Measurements from ENCODE around the gene TNFRSF19. TPM values are rescaled to one million over a fixed set of nuclear protein-coding genes. Genes with fewer than 3 reads are reported as not detected.

TNFRSF19 gene
- total and polyA plus RNA-seq, 4 donors = 0.27 to 2.8 (median 0.91) TPM

GRCh38 chr13:23711355-23711754 is 141.1 kb downstream of the TNFRSF19 start (continued):
- TF ChIP-seq EGR1 (IDR thresholded peaks at IDR 0.05; ENCODE audit: low read depth in 2 of 2) (no peak), ATF3 (IDR thresholded peaks at IDR 0.05) (no peak), NR2F2 (IDR thresholded peaks at IDR 0.05) (no peak), CTCF (IDR thresholded peaks at IDR 0.05; ENCODE audit: low read depth, low read length, missing input control) (no peak), FOXA2 (IDR thresholded peaks at IDR 0.05) (no peak)

DNA sequence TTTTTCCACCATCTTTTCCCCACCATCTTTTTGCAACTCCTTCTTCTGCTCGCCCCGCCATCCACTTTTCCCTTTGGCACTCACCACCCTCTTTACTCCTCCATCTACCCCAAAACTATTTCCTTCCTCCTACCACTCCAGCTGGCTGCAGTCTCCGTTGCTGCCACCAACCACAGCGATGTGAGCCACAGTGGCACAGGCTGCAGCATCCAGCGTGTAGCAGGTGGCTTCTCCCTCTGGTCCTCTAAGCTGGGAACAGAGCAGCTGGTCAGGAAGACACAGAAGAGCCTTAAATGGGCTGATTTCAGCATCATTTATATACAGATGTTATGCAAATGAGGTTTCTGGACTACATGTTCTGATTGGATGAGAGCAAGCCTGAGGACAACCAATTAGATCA is 144.5 kb downstream of the TNFRSF19 start:
- Histone ChIP-seq H3K9ac (ENCODE audit: low read depth in 1 of 2, low read length in 2 of 2) (no peak overlapping the region), H3K4me1 (ENCODE audit: control insufficient read depth in 4 of 4, insufficient read depth in 4 of 4, low read length in 3 of 4) (no peaks in the 10 kb centered on the region), H3K36me3 (ENCODE audit: control insufficient read depth in 4 of 4, insufficient read depth in 3 of 4, low read depth in 1 of 4, low read length in 3 of 4) (no peaks in the 10 kb centered on the region), H3K27ac (ENCODE audit: low read depth in 1 of 2, low read length in 2 of 2) (no peak overlapping the region), H3K4me3 (ENCODE audit: low read depth in 1 of 3, low read length in 3 of 3) (no peak overlapping the region), H3K27me3 (ENCODE audit: control insufficient read depth in 4 of 4, insufficient read depth in 4 of 4, low read length in 3 of 4) (no peaks in the 10 kb centered on the region), H3K9me3 (ENCODE audit: control insufficient read depth in 4 of 4, low read length in 3 of 4) (no peaks in the 10 kb centered on the region)
- TF ChIP-seq HNF4G (IDR thresholded peaks at IDR 0.05) = no peak
- TF ChIP-seq YY1 (IDR thresholded peaks at IDR 0.05) = no peak
- TF ChIP-seq FOXA2 (IDR thresholded peaks at IDR 0.05) = no peak
- TF ChIP-seq JUND (IDR thresholded peaks at IDR 0.05) = no peak
- no peak for TF ChIP-seq MAX (IDR thresholded peaks at IDR 0.05)
- no peak for TF ChIP-seq SP1 (IDR thresholded peaks at IDR 0.05)
- TF ChIP-seq RAD21 (IDR thresholded peaks at IDR 0.05) = no peak
- no peak for TF ChIP-seq NR2F2 (IDR thresholded peaks at IDR 0.05)
- no peak for TF ChIP-seq ATF3 (IDR thresholded peaks at IDR 0.05)
- TF ChIP-seq, protein P1, sequence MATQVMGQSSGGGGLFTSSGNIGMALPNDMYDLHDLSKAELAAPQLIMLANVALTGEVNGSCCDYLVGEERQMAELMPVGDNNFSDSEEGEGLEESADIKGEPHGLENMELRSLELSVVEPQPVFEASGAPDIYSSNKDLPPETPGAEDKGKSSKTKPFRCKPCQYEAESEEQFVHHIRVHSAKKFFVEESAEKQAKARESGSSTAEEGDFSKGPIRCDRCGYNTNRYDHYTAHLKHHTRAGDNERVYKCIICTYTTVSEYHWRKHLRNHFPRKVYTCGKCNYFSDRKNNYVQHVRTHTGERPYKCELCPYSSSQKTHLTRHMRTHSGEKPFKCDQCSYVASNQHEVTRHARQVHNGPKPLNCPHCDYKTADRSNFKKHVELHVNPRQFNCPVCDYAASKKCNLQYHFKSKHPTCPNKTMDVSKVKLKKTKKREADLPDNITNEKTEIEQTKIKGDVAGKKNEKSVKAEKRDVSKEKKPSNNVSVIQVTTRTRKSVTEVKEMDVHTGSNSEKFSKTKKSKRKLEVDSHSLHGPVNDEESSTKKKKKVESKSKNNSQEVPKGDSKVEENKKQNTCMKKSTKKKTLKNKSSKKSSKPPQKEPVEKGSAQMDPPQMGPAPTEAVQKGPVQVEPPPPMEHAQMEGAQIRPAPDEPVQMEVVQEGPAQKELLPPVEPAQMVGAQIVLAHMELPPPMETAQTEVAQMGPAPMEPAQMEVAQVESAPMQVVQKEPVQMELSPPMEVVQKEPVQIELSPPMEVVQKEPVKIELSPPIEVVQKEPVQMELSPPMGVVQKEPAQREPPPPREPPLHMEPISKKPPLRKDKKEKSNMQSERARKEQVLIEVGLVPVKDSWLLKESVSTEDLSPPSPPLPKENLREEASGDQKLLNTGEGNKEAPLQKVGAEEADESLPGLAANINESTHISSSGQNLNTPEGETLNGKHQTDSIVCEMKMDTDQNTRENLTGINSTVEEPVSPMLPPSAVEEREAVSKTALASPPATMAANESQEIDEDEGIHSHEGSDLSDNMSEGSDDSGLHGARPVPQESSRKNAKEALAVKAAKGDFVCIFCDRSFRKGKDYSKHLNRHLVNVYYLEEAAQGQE (IDR thresholded peaks at IDR 0.05) = no peak
- no peak for DNase-seq (ENCODE audit: low spot score)
- WGBS = 69% methylated on average over 5 of the region's 5 CpGs

DNA sequence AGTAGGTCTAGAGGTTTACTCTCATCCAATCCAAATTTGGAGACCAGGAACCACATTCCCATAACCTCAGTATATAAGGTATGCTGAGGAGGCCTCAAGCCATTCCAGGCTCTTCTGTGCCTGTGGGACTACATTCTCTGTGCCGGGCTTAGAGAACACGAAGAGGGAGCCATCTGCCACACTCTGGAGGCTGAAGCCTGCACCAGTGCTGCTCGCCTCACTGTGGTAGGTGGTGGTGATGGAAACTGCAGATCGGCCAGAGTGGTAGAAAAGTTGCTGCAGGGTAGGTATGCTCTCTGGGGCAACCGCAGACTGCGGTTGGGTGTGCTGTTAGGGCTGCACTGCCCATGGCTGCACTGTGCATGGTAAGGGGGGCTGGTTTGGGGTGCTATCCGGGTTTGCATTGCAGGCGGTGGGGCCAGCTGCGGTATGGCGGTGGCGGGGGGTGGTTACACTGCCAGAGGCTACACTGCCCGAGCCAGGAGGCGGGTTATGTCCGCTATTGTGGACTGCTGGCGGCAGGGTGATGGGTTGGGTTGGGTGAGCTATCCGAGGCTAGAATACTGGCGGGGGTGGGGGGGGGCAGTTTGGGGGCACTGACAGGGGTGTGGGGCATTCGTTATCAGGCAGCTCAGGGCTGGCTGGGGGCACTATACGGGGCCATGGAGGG is 145.0 kb downstream of the TNFRSF19 start:
- Histone ChIP-seq H3K4me3 (ENCODE audit: low read depth in 1 of 3, low read length in 3 of 3) (no peak overlapping the region), H3K27ac (ENCODE audit: low read depth in 1 of 2, low read length in 2 of 2) (no peak overlapping the region), H3K9me3 (ENCODE audit: control insufficient read depth in 4 of 4, low read length in 3 of 4) (no peaks in the 10 kb centered on the region), H3K36me3 (ENCODE audit: control insufficient read depth in 4 of 4, insufficient read depth in 3 of 4, low read depth in 1 of 4, low read length in 3 of 4) (no peaks in the 10 kb centered on the region), H3K4me1 (ENCODE audit: control insufficient read depth in 4 of 4, insufficient read depth in 4 of 4, low read length in 3 of 4) (no peaks in the 10 kb centered on the region), H3K27me3 (ENCODE audit: control insufficient read depth in 4 of 4, insufficient read depth in 4 of 4, low read length in 3 of 4) (no peaks in the 10 kb centered on the region), H3K9ac (ENCODE audit: low read depth in 1 of 2, low read length in 2 of 2) (no peak overlapping the region)
- WGBS = 86% methylated on average over 19 of the region's 19 CpGs
- no peak for DNase-seq (ENCODE audit: low spot score)
- TF ChIP-seq RAD21 (IDR thresholded peaks at IDR 0.05) (no peak), GABPA (IDR thresholded peaks at IDR 0.05 in 1 of 2, conservative IDR thresholded peaks at IDR 0.05 in 1 of 2) (no peak), ATF3 (IDR thresholded peaks at IDR 0.05) (no peak), RXRA (IDR thresholded peaks at IDR 0.05) (no peak), FOXA1 (IDR thresholded peaks at IDR 0.05) (no peak), EGR1 (IDR thresholded peaks at IDR 0.05; ENCODE audit: low read depth in 2 of 2) (no peak), YY1 (IDR thresholded peaks at IDR 0.05) (no peak), JUND (IDR thresholded peaks at IDR 0.05) (no peak), ZBTB33 (IDR thresholded peaks at IDR 0.05) (no peak), HNF4G (IDR thresholded peaks at IDR 0.05) (no peak)
- TF ChIP-seq, protein P1 (IDR thresholded peaks at IDR 0.05) = no peak

All from liver (tissue), 9 donors.